NCI-H748 (cell line): Measurements from ENCODE around the gene DTNBP1.

Experiments
- DNase-seq: peaks from one replicate; lab custom pipeline; 2025; ENCODE audit not compliant: unreplicated experiment; lab: John Stamatoyannopoulos, UW

DTNBP1 gene

GRCh38 chr6:15504581-15505350 lies 158.1 kb downstream of the DTNBP1 start:
- peak; percentile 98 for DNase-seq

- no peak for DNase-seq
These were observed 158.8 kb downstream of the DTNBP1 start for GRCh38 chr6:15504040-15504495.

GRCh38 chr6:15503346-15503680 lies 159.5 kb downstream of the DTNBP1 start:
- no peak for DNase-seq

- no peak for DNase-seq
These were observed 160.1 kb downstream of the DTNBP1 start for GRCh38 chr6:15502446-15503345.

- DNase-seq: no peak
These were observed 160.9 kb downstream of the DTNBP1 start for GRCh38 chr6:15501826-15502445.

GRCh38 chr6:15500901-15501825 lies 161.7 kb downstream of the DTNBP1 start:
- no peak for DNase-seq

GRCh38 chr6:15500078-15500740 lies 162.6 kb downstream of the DTNBP1 start:
- DNase-seq: no peak

GRCh38 chr6:15499591-15499990 lies 163.2 kb downstream of the DTNBP1 start:
- no peak for DNase-seq

- no peak for DNase-seq
These were observed 163.7 kb downstream of the DTNBP1 start for GRCh38 chr6:15499125-15499524.

- no peak for DNase-seq
These were observed 164.2 kb downstream of the DTNBP1 start for GRCh38 chr6:15498640-15499039.

GRCh38 chr6:15496345-15497131 lies 166.3 kb downstream of the DTNBP1 start:
- DNase-seq: no peak

- no peak for DNase-seq
These were observed 167.4 kb downstream of the DTNBP1 start for GRCh38 chr6:15495375-15495901.

GRCh38 chr6:15493437-15494168 lies 169.2 kb downstream of the DTNBP1 start:
- DNase-seq: no peak

GRCh38 chr6:15491986-15492269 lies 170.9 kb downstream of the DTNBP1 start:
- DNase-seq: no peak

- peak; percentile 54 for DNase-seq
These were observed 171.4 kb downstream of the DTNBP1 start for GRCh38 chr6:15491255-15491985.

- no peak for DNase-seq
These were observed 172.4 kb downstream of the DTNBP1 start for GRCh38 chr6:15490242-15491100.
